Kidney epithelial cell (primary cell): ENCODE measurements around the gene CRELD2. TPM values are rescaled to one million over a fixed set of nuclear protein-coding genes. Genes with fewer than 3 reads are reported as not detected.

ENCODE experiments used
- DNase-seq: peaks from one replicate; pipeline ENCODE4 v3.0.0-alpha.2; 2010; ENCODE audit warnings: low read depth
- H3K27me3 ChIP-seq: 2 replicates; pipeline ENCODE4 v1.6.0; 2011; ENCODE audit warnings: low read length; ENCODE audit not compliant: control insufficient read depth, insufficient read depth
- H3K36me3 ChIP-seq: 2 replicates; pipeline ENCODE4 v1.5.1; 2011; ENCODE audit warnings: low read length; ENCODE audit not compliant: control insufficient read depth, insufficient read depth
- H3K4me3 ChIP-seq: 2 replicates; pipeline ENCODE4 v1.5.1; 2011; ENCODE audit warnings: low read depth, mild to moderate bottlenecking, control low read depth, low read length
- total RNA-seq: library from RNA; depleted of rRNA; stranded (reverse); fragments of >200 nt; gene quantifications from 2 replicates; pipeline ENCODE4 v1.2.3, GENCODE V29; 2015
- TF ChIP-seq, protein P1 (sequence below): IDR thresholded peaks from 2 replicates; pipeline ENCODE4 v1.5.1; 2011; ENCODE audit warnings: mild to moderate bottlenecking, moderate library complexity, low read length, control low read depth, inconsistent platforms; ENCODE audit not compliant: insufficient read depth, poor library complexity, severe bottlenecking

Gene CRELD2
- total RNA-seq, 1 donor from 2014 or later, result 68.2 TPM

DNA sequence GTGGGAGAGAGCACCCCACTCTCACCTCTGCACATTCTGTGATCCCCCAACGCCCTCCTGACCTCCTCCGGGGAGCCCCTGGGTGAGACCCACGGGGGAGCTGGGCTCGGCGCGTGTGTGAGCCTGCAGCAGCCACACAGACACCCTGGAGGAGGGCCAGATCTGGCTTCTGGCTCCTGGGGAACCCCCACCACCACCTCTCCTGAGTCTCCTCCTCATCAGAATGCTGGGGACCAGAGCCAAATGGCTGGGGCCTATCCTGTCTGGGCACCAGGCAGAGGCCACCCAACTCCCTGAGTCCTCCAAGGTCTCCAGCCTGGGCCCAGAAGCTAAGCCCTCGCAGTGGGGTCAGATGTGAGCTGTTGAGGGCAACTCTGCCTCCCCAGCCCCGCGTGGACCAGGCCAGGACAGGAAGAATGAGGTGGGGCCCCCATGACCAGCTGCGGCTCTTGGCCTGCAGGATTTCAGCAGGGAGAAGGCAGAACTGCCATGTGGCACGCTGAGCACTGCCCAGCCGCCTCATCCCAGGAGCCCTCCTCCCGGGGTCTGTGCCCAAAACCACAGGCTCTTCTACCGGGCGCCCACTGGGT is 36.7 kb downstream of the CRELD2 start:
- H3K36me3 ChIP-seq, result no peaks in the 10 kb centered on the region
- no peaks in the 10 kb centered on the region for H3K27me3 ChIP-seq
- TF ChIP-seq, protein P1, sequence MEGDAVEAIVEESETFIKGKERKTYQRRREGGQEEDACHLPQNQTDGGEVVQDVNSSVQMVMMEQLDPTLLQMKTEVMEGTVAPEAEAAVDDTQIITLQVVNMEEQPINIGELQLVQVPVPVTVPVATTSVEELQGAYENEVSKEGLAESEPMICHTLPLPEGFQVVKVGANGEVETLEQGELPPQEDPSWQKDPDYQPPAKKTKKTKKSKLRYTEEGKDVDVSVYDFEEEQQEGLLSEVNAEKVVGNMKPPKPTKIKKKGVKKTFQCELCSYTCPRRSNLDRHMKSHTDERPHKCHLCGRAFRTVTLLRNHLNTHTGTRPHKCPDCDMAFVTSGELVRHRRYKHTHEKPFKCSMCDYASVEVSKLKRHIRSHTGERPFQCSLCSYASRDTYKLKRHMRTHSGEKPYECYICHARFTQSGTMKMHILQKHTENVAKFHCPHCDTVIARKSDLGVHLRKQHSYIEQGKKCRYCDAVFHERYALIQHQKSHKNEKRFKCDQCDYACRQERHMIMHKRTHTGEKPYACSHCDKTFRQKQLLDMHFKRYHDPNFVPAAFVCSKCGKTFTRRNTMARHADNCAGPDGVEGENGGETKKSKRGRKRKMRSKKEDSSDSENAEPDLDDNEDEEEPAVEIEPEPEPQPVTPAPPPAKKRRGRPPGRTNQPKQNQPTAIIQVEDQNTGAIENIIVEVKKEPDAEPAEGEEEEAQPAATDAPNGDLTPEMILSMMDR, result no peak
- H3K4me3 ChIP-seq, result no peak overlapping the region
- no peak for DNase-seq

DNA sequence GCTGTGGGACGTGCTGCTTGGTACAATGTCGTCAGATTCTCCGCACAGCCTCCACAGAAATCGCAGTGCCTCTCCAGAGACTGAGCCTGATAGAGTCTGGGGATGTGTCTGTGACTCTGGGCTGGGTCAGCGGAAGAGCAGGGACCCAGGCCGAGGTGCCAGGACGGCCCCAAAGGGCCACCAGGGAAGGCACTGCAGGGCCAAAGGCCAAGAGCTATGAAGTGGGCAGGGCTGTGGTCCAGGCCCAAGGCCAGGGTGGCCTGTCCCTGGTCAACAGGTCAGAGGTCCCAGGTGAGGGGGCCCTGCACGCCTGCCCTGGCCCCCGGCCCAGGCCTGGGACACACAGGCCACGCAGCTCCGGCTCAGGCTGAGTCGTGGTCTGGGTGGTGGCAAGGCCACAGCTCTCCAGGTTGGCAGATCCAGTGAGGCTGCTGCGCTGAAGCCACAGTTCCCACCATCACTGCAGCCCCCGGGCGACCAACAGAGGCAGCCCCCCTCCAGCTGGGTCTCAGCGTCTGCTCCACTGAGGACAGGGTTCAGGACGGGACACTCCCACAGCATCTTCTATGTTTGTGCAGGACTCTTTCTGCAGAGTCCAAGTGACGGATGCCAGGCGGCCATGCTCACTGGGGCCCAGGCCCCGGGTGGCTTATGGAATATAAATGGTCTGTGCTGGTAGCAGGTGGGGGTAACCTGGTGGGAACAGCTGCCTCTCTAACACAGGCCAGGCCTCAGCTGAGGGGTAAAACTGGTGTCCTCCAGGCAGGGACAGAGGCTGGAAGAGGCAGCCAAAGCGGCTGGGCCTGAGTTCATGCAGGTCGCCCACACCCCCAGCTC is 37.4 kb downstream of the CRELD2 start:
- no peaks in the 10 kb centered on the region for H3K36me3 ChIP-seq
- H3K4me3 ChIP-seq, result no peak overlapping the region
- TF ChIP-seq, protein P1, result no peak
- no peak for DNase-seq
- no peaks in the 10 kb centered on the region for H3K27me3 ChIP-seq

DNA sequence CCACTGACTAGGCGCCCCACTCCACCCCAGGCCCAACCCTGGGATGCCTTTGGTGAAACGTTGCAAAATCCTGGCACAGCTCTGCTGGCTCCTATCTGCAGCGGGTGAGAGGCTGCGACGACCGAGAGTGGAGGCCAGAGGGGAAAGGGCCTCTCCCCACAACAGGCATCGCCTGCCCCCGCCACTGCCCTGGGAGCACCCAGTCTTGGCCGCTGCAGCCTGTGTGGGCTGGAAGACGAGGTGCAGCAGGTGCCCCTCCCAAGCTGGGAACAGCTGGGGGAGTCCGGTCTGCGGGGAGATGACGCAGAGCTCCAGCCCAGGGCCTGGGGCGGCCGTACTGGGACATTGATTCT is 38.0 kb downstream of the CRELD2 start:
- H3K27me3 ChIP-seq, result no peaks in the 10 kb centered on the region
- TF ChIP-seq, protein P1, result no peak
- DNase-seq, result no peak
- H3K36me3 ChIP-seq, result no peaks in the 10 kb centered on the region
- no peak overlapping the region for H3K4me3 ChIP-seq

DNA sequence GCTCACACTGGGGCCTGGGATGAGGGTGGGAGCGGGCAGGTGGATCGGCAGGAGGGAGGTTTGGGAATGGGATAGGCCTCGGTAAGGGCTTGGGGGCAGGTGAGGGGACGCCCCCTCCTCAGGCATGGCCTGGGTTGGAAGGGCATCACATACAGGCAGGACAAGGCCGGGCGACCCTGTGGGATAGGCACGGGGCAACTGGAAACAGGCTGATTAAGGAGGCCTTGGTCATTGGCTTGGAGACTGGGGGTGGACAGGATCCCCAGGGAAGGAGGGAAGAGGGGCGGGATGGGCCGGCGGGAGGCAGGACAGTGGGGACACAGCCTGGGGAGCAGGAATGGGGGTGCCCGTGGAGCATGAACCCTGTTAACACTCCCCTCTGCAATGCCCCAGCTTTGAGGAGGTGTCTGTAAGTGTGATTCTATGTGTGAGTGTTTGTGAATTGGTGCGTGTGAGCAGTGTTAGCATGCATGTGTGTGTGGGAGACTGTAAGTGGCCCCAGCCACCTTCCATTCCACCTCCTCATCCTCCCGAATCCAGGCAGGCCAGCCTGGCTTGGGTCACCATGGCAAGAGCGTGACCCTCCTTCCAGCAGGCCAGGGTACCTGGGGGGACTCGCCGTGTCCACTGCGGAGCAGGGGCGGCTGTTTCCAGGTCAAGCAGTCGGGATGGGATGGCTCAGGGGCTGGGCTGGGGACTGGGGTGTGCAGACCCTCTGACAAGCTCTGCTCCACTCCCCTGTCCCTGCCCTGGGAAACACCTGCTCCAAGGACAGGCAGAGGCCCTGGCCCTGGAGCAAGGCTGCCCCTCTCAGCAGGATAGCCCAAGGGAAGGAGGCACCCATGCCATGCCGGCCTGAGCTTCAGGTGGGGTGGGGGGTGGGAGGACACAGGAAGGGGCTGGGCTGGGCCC is 38.7 kb downstream of the CRELD2 start:
- no peak for DNase-seq
- TF ChIP-seq, protein P1, result no peak
- H3K36me3 ChIP-seq, result peaks cover 1% of the 10 kb centered on the region
- no peaks in the 10 kb centered on the region for H3K27me3 ChIP-seq
- H3K4me3 ChIP-seq, result no peak overlapping the region

DNA sequence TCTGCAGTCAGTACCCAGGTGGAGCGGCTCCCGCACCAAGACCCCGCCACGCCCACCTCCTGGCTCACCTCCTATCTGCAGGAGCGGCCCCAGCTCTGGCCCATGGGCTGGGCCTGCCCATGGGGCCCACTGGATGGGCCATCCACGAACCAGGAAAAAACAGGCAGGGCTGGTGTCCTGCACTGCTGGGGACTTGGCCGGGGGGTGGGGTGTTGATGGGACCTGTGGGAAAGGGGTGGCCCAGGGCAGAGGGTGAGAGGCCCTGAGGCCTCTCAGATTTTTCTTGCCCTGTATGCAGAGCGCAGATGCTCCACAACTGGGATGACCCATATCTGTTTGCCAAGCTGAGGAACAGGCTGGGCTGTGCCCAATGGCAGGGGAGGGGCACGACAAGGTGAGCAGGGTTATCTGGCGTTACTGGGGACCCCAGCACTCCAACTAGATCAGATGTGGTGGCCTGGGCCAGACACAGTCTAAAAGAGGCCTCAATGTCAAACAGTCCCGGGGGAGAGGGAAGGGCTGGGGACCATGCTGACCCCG is 39.5 kb downstream of the CRELD2 start:
- DNase-seq, result no peak
- Histone ChIP-seq H3K36me3 (peaks cover 3% of the 10 kb centered on the region), H3K4me3 (no peak overlapping the region), H3K27me3 (no peaks in the 10 kb centered on the region)
- TF ChIP-seq, protein P1, result no peak
